ENCODE data around the gene MCC.

- no peak for TF ChIP-seq POLR2A (IDR thresholded peaks at IDR 0.05)
- TF ChIP-seq, protein P1, sequence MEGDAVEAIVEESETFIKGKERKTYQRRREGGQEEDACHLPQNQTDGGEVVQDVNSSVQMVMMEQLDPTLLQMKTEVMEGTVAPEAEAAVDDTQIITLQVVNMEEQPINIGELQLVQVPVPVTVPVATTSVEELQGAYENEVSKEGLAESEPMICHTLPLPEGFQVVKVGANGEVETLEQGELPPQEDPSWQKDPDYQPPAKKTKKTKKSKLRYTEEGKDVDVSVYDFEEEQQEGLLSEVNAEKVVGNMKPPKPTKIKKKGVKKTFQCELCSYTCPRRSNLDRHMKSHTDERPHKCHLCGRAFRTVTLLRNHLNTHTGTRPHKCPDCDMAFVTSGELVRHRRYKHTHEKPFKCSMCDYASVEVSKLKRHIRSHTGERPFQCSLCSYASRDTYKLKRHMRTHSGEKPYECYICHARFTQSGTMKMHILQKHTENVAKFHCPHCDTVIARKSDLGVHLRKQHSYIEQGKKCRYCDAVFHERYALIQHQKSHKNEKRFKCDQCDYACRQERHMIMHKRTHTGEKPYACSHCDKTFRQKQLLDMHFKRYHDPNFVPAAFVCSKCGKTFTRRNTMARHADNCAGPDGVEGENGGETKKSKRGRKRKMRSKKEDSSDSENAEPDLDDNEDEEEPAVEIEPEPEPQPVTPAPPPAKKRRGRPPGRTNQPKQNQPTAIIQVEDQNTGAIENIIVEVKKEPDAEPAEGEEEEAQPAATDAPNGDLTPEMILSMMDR (IDR thresholded peaks at IDR 0.05 in 4 of 5, conservative IDR thresholded peaks at IDR 0.05 in 1 of 5): no peak
Observed at GRCh38 chr5:113320273-113320780, 167.9 kb downstream of the MCC start.
